MM.1S (cell line): ENCODE results near the gene MYD88.

Experiments used
- DNase-seq: peaks from one replicate; pipeline ENCODE4 v3.0.0-alpha.2; 2015
- H2AFZ ChIP-seq: fragments of 300-600 bp; sonication (generic); 2 replicates; pipeline ENCODE4 v1.6.0; 2016; ENCODE audit warnings: antibody characterized with exemption, low read length
- H3F3A ChIP-seq: fragments of 300-600 bp; sonication (generic); 2 replicates; pipeline ENCODE4 v1.6.1; 2016; ENCODE audit warnings: mild to moderate bottlenecking, antibody characterized with exemption, low read length, moderate library complexity, mixed read lengths; ENCODE audit not compliant: insufficient read depth
- H3K27ac ChIP-seq: fragments of 300-600 bp; sonication (generic); 2 replicates; pipeline ENCODE4 v1.5.1; 2016; ENCODE audit warnings: mild to moderate bottlenecking, low read length
- H3K27me3 ChIP-seq: fragments of 300-600 bp; sonication (generic); replicated peaks from 2 replicates; pipeline ENCODE4 v1.6.0; 2016; ENCODE audit warnings: low read length; ENCODE audit not compliant: insufficient read depth
- H3K36me3 ChIP-seq: fragments of 300-600 bp; sonication (generic); replicated peaks from 2 replicates; pipeline ENCODE4 v1.6.1; 2016; ENCODE audit warnings: mild to moderate bottlenecking, low read length, mixed read lengths; ENCODE audit not compliant: insufficient read depth
- H3K4me1 ChIP-seq: fragments of 300-600 bp; sonication (generic); 2 replicates; pipeline ENCODE4 v1.6.1; 2016; ENCODE audit warnings: low read length, mixed read lengths
- H3K4me2 ChIP-seq: fragments of 300-600 bp; sonication (generic); 2 replicates; pipeline ENCODE4 v1.6.0; 2016; ENCODE audit warnings: low read depth, low read length
- H3K4me3 ChIP-seq: fragments of 300-600 bp; sonication (generic); 2 replicates; pipeline ENCODE4 v1.5.1; 2016; ENCODE audit warnings: low read length, mixed read lengths
- H3K79me2 ChIP-seq: fragments of 300-600 bp; sonication (generic); 2 replicates; pipeline ENCODE4 v1.6.1; 2016; ENCODE audit warnings: mixed run types, low read length, mixed read lengths
- H3K9ac ChIP-seq: fragments of 300-600 bp; sonication (generic); 2 replicates; pipeline ENCODE4 v1.6.1; 2016; ENCODE audit warnings: low read length, mixed read lengths
- H3K9me2 ChIP-seq: fragments of 300-600 bp; sonication (generic); replicated peaks from 2 replicates; pipeline ENCODE4 v1.6.1; 2016; ENCODE audit warnings: mild to moderate bottlenecking, low read length, mixed read lengths; ENCODE audit not compliant: insufficient read depth
- H3K9me3 ChIP-seq: fragments of 300-600 bp; sonication (generic); replicated peaks from 2 replicates; pipeline ENCODE4 v1.6.1; 2016; ENCODE audit warnings: mild to moderate bottlenecking, low read length, mixed read lengths; ENCODE audit not compliant: insufficient read depth
- H4K20me1 ChIP-seq: fragments of 300-600 bp; sonication (generic); 2 replicates; pipeline ENCODE4 v1.6.1; 2016; ENCODE audit warnings: mild to moderate bottlenecking, low read length, moderate library complexity, mixed read lengths; ENCODE audit not compliant: insufficient read depth
- EZH2 ChIP-seq: fragments of 300-600 bp; sonication (generic); optimal IDR thresholded peaks from 2 replicates; pipeline ENCODE3; 2017; ENCODE audit warnings: low read depth, mild to moderate bottlenecking, antibody characterized with exemption, low read length, mixed read lengths
- EZH2phosphoT487 ChIP-seq: fragments of 300-600 bp; sonication (generic); IDR thresholded peaks from 2 replicates; pipeline ENCODE4 v1.6.1; 2018; ENCODE audit warnings: antibody characterized with exemption, low read length
- TF ChIP-seq, protein P1 (sequence below): fragments of 300-600 bp; sonication (generic); IDR thresholded peaks from 2 replicates; pipeline ENCODE4 v1.5.1; 2016; ENCODE audit warnings: antibody characterized with exemption, low read length, mixed read lengths

MYD88 gene

DNA sequence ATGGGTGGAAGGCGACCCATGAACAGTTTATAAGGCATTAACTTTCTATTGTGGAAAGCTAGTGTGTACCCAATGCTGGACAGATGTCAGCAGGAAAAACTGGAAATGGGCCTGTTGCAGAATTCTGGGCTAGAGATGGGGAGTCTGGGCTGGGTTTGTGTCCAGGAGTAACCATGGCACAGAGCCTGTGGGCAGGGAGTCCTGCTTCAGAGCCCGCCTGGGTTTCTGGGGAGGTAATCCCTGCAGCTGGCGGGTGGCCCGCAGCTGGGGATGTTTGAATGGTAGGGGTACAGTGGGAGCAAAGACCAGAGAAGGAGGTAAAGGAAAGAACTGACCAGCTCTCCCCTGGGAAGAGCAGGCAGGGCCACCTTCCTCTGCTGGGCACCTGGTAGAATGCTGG is 27.3 kb upstream of the MYD88 start:
- no peaks in the 10 kb centered on the region for H3K27me3 ChIP-seq
- H4K20me1 ChIP-seq, result no peaks in the 10 kb centered on the region
- TF ChIP-seq EZH2, result no peak
- TF ChIP-seq, protein P1, sequence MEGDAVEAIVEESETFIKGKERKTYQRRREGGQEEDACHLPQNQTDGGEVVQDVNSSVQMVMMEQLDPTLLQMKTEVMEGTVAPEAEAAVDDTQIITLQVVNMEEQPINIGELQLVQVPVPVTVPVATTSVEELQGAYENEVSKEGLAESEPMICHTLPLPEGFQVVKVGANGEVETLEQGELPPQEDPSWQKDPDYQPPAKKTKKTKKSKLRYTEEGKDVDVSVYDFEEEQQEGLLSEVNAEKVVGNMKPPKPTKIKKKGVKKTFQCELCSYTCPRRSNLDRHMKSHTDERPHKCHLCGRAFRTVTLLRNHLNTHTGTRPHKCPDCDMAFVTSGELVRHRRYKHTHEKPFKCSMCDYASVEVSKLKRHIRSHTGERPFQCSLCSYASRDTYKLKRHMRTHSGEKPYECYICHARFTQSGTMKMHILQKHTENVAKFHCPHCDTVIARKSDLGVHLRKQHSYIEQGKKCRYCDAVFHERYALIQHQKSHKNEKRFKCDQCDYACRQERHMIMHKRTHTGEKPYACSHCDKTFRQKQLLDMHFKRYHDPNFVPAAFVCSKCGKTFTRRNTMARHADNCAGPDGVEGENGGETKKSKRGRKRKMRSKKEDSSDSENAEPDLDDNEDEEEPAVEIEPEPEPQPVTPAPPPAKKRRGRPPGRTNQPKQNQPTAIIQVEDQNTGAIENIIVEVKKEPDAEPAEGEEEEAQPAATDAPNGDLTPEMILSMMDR, result no peak
- no peak for TF ChIP-seq EZH2phosphoT487
- no peaks in the 10 kb centered on the region for H3K9me3 ChIP-seq
- no peaks in the 10 kb centered on the region for H3K9me2 ChIP-seq
- no peak overlapping the region for H3K27ac ChIP-seq
- H3K4me1 ChIP-seq, result no peaks in the 10 kb centered on the region
- H3K79me2 ChIP-seq, result no peaks in the 10 kb centered on the region
- no peak overlapping the region for H3K9ac ChIP-seq
- DNase-seq, result no peak
- no peaks in the 10 kb centered on the region for H3F3A ChIP-seq
- no peak overlapping the region for H2AFZ ChIP-seq
- no peak overlapping the region for H3K4me3 ChIP-seq
- H3K4me2 ChIP-seq, result no peak overlapping the region
- no peaks in the 10 kb centered on the region for H3K36me3 ChIP-seq

DNA sequence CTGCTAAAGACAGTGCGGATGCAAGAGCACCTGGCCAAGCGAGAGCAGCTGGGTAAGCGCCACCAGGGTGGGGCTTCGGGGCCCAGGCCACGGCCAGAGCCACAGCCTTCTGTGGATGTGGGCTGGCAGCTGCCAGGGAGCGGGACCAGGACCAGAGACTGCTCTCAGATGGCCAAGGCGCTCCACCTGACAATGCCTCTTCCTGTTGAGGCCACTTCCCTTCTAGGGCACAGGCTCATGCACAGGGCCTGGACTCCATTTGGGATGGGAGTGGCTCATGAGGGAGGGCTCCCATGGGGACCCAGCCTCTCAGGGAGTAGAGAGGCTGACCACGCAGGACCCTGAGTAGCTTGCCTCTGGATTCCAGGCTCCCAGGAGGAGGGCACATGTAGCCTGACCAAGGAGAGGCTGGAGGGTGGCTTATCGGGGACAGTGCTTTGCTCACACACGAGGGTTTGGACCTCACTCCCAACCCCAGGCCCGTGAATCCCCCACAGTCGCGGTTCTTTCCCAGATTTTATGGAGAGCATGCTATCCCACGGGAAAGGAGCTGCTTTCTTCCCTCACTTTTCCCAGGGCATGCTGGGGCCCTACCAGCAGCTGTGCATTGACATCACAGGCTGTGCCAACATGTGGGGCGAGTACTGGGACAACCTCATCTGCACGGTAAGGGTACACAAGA is 26.6 kb upstream of the MYD88 start:
- Histone ChIP-seq H3K4me2 (no peak overlapping the region), H3K4me1 (no peaks in the 10 kb centered on the region), H3K27ac (no peak overlapping the region), H3K9ac (no peak overlapping the region), H3K79me2 (no peaks in the 10 kb centered on the region), H3K4me3 (no peak overlapping the region), H3F3A (no peaks in the 10 kb centered on the region), H2AFZ (no peak overlapping the region), H4K20me1 (no peaks in the 10 kb centered on the region), H3K9me2 (no peaks in the 10 kb centered on the region), H3K36me3 (no peaks in the 10 kb centered on the region), H3K9me3 (no peaks in the 10 kb centered on the region), H3K27me3 (no peaks in the 10 kb centered on the region)
- no peak for DNase-seq
- TF ChIP-seq EZH2 (no peak), EZH2phosphoT487 (no peak)
- TF ChIP-seq, protein P1, result no peak

DNA sequence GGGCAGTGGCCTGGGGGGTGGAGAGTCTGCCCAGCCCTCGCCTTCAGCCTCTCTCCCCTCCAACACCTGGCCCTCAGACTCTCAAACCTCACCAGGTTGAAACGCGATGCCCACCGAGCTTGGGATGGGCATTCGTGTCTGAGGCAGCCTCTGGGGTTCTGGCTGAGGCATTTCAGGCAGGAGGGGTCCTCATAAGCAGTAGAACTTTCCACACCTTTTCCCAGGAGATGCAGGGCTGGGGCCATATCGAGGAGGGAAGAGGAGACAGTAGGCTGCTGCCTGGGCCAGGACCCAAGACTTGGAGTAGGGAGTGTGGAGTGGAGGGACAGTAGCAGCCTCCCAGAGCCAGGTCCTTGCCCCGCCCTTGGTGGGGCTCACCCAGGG is 26.1 kb upstream of the MYD88 start:
- Histone ChIP-seq H3K4me3 (no peak overlapping the region), H3K4me1 (no peaks in the 10 kb centered on the region), H4K20me1 (no peaks in the 10 kb centered on the region), H3K79me2 (no peaks in the 10 kb centered on the region), H3F3A (no peaks in the 10 kb centered on the region), H3K27me3 (no peaks in the 10 kb centered on the region), H3K4me2 (no peak overlapping the region), H3K9ac (no peak overlapping the region), H3K9me3 (no peaks in the 10 kb centered on the region), H3K36me3 (no peaks in the 10 kb centered on the region), H2AFZ (no peak overlapping the region), H3K27ac (no peak overlapping the region), H3K9me2 (no peaks in the 10 kb centered on the region)
- no peak for DNase-seq
- TF ChIP-seq EZH2 (no peak), EZH2phosphoT487 (no peak)
- TF ChIP-seq, protein P1, result no peak
